GM18867 (cell line): ENCODE results near the gene ADD1.
A peak's percentile ranks its signal among the peaks of the same experiment; 100 is the strongest.

ENCODE experiments used
- ATAC-seq: cut with Tn5 transposase; IDR thresholded peaks from one replicate; pipeline ENCODE4 v1.9.1; 2021; ENCODE audit warnings: mild to moderate bottlenecking, moderate library complexity; ENCODE audit not compliant: unreplicated experiment

ADD1 gene

DNA sequence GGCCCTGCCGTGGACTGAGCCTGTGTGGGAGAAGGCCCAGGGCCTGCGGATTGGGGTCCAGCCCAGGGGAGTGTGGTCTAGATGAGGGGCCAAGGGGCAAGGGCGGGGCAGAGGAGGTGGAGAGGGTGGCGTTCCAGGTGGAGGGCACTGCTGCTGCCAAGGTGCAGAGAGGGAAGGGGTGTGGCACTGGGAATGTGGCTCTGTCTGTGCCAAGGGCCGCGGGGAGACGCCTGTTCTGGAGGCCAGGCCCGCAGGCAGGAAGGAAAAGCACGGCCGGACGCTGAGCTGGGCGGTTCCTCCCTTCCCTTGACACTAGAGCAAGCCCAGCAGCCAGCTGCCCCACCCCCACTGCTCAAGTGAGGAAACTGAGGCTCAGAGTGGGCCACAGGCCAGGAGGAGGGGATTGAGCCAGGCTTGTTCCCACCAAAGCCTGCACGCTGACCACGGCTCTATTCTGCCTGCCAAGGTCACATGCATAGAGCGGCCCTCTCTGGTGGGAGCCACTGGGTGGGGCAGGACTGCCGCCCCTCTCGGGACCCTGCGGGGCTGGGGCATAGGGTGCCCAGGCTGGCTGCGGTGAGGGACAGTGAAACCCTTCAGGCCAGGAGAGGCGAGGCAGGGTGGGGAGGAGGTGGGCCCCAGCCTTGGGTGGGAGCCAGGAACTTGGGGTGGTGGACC, 37.8 kb upstream of the ADD1 start:
- no peak for ATAC-seq

DNA sequence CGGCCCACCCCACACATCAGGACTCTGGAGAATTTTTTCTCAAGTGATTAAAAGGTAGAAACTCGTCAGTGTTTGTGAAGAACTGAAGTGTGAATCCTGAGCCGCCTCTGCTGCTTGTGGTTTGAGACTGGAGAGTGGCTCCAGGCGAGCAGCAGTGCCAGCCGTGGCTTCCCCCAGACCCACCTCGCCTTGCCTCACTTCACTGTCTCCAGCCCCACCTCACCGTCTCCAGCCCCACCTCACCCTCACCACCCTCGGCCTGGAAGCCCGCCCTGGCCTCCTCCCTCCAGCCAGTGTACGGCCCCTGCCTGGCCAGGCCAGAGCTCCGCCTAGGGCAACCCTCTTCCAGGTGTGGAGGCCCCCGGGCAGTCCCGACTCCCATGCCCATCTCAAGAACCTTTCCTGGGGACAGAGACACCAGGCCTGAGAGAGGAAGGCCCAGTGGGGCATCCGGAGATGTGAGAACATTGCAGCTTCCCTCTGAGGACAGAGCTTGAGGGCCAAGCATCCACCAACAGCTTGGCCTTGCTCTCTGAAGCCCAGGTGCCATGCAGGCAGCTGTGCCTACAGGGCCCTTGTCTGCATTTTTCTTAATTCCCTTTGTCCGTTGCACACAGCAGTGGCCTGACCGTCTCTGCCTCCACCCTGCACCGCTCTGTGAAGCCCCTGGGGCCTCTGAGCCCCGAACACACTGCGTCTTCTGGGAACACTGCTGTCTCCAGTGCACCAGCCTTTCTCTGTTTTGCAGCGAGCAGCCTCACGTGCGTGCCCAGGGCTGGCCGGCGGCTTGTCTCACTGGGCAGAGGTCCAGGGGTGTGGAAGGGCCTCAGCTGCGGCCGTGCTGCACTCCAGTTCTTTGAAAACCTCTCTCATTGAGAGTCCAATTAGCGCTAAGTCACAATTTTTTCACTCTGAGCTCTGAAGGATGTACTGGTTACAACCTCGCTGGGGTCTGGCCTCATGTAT, 37.0 kb upstream of the ADD1 start:
- no peak for ATAC-seq

DNA sequence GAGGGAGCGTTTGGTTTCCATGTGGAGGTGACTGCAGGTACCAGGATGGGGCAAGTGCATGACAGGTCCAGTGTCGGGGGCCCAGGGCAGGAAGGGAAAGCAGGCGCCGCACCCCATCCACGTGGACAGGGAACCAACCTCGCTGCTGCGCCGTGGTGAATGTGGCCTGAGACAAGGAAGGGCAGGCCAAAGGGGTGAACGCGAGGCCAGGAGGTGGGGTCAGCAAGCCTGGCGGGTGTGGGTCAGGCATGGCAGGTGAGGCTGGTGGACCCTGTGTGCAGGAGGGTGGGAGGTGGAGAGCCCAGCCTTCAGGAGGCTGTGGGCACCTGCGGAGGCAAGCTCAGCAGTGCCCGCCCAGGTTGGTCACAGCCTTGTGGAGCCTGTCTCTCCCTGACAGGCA, 36.1 kb upstream of the ADD1 start:
- ATAC-seq, result no peak

DNA sequence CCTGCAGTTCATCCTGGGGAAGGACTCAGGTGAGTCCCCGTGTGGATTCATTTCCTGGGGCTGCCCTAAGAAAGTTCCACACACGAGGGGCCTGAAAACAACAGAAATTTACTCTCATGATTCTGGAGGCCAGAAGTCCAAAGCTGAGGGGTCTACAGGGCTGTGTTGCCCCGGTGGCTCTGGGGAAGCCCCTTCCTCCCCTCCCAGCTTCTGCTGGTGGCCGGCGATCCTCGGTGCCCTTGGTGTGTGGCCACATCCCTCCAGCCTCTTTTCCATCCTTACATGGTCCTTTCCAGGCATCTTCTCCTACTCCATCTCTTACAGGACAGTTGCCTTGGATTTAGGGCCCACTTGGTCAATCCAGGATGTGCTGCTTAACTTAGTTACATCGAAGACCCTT, 35.6 kb upstream of the ADD1 start:
- ATAC-seq, result no peak

DNA sequence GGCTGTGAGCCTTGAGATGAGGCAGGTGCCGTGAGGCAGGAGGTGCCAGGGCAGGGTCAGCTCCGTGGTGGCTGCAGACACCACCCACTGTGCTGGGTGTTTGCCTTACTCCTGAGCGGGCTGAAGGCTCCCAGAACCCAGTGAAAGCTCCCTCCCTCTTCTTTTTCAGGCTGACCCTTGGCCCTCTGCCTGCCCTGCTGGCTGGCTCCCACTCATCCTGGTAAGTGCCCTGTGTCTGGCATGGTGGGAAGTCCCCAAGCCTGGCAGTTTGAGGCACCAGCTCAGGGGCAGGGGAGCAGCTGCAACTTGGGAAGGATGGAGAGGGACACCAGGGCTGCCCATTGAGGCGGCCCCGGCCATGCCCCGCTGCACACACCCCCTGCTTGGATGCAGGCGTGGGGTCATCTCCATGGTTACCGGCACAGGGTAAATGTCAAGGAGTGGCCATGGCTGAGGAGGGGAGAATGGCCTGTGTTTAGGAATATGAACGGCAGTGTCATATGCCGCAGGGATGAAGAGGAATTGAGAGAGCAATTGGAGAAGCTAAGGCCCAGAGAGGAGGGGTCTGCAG, 33.9 kb upstream of the ADD1 start:
- ATAC-seq, result no peak

DNA sequence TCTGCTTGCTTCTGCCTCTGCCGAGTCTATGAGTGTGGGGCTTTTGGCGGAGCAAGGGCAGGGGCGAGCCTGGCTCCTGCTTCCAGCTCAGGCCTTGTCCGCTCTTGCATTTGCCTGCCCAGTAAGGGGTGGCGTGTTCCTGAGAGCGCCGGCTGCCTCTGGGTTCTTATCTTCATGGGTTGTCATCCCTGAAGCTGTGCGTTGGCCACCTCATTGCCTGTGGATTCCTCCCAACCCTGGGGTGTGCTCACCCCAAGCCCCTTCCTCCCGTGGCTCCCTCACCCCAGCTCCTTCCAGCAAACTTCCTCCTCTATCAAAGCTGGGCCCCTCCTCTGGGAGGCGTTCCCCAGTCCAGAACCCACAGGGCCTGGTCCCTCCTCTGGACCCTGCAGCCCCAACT, 33.3 kb upstream of the ADD1 start:
- no peak for ATAC-seq

DNA sequence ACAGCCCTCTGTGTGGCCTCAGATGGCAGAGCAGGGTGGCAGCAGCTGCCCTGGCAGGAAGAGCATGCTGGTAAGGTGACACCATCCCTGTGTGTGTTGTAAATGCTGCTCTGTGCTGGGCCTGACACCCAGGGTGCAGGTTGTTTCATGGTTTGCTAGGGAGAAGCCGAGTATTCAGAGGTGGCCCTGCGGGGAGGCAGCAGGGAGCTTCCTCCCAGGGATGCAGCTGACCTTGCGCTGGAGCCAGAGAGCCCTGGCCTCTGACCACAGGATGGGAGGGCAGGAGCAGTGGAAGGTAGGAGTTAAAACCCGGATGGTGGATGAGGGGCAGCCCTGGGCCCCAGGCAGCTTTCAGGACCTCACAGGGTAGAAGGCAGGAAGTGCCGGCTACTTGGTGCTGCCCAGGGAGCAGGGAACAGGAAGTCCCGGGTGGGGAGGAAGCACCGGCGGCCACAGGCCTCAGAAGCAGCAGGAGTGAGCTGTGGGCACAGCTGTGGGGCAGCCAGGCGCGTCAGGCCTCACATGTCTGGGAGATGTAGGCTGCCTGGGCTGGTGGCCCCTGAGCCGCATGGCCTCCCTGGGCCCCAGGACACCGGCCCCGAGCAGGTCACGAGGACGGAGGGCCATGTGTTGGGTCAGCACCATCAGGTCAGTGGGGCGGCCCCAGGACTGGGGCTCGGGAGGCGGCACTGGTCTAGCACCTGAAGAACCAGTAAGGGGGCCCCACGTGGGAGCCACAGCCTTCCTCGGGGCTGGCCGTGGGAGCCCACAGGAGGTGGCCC, 31.6 kb upstream of the ADD1 start:
- ATAC-seq, result peak; percentile 68

DNA sequence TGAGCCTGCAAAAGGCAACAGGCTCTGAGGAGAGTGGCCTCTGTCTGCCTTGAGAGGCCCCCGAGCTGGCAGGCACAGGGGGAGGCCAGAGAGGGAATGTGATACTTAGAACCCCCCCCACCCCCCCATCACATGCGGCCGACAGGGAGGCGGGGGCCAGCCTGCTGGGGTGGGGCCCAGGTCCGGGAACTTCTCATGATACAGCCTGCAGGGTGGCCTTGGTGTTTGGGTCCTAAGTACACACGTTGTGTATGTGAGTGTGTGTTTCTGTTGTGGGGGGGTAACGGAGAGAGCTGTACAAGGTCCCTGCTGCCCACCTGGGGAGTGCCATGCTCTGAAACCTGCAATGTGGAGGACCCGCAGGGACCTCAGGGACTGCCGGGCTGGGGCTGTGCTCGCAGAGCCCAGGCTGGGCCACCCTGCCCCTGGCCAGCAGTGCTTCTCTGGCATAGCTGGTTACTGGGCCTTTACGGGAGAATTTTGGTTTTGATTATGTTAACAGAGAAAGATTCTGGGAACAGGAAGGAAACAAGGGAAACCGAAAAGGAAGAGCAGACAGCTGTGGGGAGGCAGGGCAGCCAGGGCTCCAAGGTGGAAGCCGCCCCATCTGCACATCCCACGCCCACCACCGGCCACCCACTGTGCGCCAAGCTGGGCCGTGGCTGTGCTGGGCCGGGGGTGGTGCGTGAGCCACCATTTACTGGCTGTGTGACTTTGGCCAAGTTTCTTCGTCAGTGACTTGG, 30.9 kb upstream of the ADD1 start:
- ATAC-seq, result peak; percentile 13

DNA sequence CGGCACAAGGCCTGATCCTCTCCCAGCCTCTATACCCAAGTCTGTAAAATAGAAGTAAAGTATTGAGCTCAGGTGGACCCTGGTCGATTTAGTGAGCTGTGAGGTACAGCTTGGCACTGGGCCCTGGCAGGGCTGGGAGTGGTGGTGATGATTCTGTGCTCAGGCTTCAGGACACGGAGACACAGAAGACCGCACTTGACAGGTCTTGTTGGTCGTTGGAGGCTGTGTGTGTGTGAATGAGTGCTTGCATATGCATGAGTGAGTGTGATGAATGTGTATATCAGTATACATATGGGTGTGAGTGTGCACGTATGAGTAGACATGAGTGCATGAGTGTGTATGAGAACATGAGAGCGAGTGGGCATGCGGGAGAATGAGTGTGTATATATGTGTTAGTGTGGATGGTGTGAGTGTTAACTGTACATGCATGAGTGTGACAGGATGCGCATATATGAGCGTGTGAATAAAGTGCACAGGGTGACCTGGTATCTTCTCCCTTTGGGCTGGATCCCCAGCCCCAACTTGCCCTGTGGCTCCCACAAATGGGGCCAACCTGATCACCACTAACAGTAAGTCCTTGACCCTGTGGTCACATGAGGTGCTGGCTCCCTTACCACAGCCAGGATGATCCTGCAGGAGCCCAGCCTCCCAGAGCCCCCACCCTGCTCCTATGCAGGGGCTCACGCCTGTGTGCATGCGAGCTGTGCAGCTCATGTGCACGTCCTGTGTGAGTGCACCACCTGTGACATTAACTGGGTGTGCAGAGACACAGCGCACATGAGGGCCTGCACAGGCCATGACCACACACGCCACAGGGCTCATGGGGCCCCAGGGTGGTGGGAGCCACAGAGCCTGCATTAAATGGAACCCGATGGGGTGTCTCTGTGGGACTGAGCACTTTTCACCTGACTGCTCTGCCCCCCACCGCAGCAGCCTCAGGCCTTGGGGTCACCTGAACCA, 29.9 kb upstream of the ADD1 start:
- ATAC-seq, result no peak

DNA sequence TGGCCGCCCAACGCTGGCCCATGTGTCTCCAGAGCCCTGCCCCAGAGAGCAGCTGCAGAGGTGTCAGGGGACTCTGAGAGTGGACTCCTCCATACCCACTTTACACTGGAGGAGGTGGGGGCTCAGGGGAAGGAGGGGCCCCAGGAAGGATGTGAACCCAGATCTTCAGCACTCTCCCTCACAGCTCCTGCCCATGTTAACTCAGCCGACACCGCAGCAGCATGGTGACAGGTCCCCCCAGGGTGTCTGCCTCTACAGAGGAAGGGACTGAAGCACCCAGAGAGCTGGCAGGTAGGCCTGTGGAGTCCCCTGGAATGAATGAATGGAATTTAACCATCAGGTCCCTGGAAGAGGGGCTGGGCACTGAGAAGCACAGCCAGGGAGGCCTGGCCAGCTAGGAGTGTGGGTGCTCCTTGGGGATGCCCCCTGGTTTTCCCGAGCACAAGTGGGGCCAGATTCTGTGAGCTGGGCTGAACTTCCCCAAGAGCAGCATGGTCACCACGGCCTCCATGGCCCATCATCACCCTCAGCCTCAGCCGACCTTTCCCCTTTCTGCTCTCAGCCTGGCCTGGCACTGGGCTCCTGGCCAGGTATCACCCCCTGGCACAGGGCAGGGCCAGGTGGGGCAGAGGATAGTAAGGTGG, 28.9 kb upstream of the ADD1 start:
- no peak for ATAC-seq

DNA sequence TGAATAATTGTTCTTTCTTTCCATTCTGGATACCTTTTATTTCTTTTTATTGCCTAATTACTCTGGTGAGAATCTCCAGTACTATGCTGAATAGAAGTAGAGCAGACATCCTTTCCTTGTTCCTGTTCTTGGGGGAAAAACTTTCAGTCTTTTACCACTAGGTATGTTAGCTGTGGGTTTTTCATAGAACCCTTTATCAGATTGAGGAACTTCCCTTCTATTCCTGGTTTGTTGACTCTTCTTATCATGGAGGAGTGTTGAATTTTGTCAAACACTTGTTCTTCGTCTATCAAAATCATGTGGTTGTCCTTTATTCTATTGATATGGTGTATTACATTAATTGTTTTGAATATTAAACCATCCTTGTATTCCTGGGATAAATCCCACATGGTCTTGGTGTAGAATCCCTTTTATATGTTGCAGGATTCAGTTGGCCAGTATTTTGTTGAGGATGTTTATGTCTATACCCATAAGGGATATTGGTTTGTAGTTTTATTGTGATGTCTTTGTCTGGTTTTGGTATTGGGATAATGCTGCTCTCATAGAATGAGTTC, 27.2 kb upstream of the ADD1 start:
- no peak for ATAC-seq

DNA sequence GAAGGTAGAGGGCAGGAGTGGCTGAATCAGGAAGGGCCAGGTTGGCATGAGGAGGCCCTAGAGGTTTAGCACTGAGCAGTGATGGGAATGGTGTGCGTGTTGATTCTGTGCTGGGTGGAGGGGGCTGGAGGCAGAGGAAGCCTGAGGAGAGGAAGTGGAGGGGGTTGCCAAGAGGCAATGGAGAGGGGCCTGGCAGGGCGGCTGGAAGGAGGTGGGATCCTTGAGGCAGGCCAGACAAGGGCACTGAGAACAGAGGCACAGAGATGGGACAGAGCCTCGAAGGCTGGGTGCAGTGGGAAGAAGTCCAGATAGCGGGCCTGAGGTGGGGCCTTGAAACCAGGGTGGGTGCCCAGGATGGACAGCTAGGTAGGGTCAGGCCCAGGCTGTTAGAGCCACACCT, 26.5 kb upstream of the ADD1 start:
- no peak for ATAC-seq

DNA sequence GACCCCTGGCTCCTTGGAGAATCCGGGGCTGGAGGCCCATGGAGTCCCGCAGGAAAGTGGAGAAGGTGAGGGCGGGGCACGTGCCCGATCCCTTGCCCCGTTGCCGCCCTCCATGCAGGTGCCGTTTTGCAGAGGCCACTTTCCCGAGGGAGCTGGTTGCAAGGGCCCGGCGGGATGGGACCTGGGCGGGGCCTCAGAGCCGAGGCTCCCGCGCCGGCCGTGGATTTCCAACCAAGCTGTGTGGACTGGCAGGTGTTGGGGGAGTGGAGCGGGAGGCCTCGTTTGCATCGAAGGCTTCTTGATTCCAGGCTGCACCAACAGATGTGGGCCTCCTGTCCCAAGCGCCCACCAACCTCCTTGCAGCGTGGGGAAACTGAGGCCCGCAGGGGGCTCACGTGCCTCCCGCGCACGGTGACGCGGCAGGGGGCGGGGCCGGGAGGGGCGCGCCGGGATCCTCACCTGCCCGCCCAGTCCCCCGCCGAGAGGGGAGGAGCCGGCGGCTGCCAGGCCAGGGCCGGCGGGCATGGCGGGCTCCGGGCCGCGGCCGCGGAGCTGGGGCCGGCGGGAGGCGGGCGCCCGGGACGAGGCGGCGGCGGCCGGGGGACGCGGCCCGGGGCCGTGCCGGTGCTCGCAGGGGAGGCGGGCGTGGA, 25.8 kb upstream of the ADD1 start:
- no peak for ATAC-seq

DNA sequence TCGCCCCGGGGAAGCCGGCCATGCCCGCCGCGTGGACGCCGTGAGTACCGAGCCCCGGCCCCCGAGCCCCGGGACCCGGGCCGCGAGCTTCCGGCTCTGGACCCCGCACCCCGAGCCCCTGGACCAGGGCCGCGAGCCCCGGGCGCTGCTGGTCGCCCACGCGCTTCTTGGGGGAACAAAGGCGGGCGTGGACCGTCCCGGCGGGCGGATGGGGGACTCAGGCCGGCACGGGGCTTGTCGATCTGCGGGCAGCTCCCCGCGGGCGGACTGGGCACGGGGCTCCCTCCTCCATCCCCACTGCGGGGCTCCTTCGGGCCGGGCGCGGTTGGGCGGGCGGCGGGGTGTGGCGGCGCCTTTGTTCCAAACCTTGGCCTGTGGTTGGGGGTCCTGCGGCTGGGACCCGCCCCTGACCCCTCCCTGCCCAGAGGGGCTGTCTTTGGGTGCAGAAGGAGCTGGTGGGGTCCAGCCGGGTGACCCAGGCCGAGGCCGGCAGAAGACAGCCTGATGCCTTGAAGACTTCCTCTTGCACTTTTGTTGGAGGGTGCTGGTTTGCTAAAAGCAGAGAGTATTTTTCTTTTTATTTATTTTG, 25.2 kb upstream of the ADD1 start:
- no peak for ATAC-seq

DNA sequence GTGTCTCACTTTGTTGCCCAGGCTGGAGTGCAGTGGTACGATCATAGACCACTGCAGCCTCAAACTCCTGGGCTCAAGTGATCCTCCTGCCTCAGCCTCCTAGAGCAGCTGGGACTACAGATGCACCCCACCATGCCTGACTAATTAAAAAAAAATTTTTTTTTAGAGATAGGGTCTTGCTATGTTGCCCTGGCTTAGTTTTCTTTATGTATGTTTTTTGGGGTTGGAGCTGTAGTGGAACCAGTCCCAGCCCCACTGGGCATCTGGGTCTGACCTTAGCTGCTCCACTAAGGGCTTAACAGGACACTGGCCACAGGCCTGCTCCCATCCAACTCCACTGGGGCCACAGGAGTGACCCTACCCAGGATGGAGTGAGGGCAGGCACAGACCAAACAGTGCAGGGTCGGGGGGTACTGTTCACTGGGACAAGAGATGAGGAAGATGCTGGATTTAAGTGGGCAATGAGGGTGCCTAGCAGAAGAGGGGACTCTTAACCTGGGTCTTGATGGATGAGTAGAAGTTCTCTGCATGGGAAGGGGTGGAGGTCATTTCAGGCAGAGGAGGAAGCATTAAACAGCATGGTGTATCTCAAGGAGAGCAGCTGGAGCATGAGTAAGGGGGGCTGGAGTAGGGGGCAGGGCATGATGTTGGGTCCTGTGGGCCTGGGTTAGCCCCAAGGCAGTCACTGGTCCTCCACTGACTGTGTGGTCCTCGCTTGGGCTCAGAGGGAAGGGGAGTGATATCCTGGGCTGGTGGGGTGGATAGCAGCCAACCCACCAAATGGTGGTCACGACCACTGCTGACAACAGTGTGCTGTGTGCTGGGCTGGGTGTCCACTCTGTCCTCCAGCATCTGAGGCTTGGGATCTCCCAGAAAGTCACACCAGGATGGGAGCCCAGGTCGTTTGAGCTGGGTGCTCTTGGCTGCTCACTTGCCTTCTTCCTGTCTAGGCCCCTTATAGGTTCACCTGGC, 24.1 kb upstream of the ADD1 start:
- no peak for ATAC-seq

DNA sequence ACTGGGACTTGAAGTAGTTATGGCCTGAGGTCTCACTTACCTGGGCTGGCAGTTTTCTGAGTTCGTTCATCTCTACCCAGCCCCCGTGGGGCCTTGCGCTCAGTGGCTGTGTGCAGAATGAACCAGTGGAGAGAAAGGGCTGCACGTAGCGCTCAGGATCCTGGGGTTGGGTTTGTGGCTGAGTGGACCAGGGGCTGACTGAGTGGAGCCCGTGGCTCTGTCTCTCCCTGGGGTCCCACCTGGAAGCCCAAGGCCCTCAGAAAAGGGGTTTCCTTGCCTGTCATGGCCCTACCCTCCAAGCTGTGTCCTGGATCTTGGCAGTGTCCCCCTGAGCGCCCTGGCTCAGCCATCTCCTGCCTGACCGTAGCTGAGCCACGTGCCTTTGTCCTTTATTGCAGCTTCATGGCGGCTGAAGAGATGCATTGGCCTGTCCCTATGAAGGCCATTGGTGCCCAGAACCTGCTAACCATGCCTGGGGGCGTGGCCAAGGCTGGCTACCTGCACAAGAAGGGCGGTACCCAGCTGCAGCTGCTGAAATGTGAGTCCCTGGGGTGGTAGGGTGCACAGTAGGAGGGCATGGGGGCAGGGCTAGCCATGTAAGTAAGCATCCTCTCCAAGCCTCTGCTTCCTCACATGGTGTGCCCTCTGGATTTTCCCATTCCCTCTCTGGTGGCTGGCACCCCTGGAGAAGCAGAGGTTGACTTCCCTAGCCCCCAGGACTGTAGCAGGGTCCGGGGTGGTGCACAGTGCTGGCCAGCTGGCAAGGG, 23.2 kb upstream of the ADD1 start:
- ATAC-seq, result no peak
